Dermis microvascular lymphatic vessel endothelial cell (primary cell): ENCODE data around the gene SIGLEC6. TPM values are rescaled to one million over a fixed set of nuclear protein-coding genes. Genes with fewer than 3 reads are reported as not detected.
"Not testable (repeated sequence)": the region's sequence is repeated elsewhere in the genome, so short reads cannot be mapped to it uniquely, and the experiment has no call there.

Experiments used
- DNase-seq, 2 donors: peaks; one replicate each; pipeline versions ENCODE4 v3.0.0 to v3.0.0-alpha.2; 2010; ENCODE audit warnings: low read depth in 2 of 2
- total RNA-seq: library from RNA; depleted of rRNA; stranded (reverse); fragments of >200 nt; gene quantifications from 2 replicates; pipeline ENCODE4 v1.2.1, GENCODE V29; 2014

Gene SIGLEC6
- total RNA-seq, 1 donor from 2014 or later = not detected

DNA sequence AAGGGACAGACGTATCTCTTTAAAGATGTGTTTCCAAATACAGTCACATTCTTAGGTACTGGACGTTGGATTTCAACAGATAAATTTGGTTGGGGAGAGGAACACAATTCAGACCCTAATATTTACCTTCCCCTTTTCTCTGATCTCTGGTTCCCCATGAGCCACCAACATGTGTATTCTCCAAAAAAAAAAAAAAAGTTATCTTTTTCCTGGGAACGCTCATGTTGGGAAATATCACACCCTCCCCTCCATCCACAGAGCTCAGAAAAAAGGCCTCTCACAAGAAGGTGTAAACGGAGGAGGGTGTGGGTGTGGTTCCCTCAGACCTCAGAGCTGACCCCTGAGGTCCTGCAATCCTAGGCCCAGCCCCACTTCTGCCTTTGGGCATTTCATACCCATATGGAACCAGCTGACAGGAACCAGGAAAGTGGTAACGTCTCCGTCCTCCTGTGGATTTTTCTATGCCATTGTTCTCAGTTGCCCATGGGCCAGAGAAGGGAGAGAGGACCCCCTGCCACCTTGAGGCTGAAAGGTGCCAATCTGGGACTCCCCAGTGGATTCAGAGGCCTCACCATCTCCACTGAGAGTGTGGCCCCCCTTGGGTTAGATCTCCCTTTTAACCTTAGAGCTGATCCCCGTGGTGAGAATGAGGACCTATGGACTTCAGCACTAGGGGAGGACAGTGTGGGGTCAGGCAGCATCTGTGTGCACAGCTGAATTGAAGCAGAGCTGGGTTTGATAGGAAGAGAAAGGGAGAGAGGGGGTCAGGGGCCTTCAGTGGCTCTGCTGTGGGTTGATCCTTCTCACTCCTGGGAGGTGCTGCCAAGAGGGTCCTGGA, 21.4 kb downstream of the SIGLEC6 start:
- no peak for DNase-seq

- no peak for DNase-seq
These were observed 23.3 kb downstream of the SIGLEC6 start for GRCh38 chr19:51508059-51508733.

DNA sequence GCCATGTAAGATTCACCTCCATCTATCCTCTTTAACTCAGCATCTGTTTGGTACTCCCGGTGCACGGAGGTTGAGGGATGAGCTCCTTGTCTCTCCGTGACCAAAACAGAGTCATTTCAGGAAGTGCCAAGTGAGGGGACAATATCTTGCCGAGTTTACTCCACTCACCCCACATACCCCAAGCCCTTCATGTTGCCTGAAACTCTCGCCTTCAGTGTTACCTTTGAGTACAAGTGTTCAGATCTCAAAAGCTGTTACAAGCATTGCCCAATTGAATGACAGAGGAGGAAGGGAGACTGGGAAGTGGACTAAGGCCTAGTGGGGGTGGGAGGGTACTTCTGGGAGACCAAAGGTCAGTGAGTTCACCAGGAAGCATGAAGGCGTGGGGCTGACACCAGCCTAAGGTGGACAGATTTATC, 23.8 kb downstream of the SIGLEC6 start:
- DNase-seq = no peak

GRCh38 chr19:51507192-51507591, 24.3 kb downstream of the SIGLEC6 start:
- DNase-seq = no peak

DNA sequence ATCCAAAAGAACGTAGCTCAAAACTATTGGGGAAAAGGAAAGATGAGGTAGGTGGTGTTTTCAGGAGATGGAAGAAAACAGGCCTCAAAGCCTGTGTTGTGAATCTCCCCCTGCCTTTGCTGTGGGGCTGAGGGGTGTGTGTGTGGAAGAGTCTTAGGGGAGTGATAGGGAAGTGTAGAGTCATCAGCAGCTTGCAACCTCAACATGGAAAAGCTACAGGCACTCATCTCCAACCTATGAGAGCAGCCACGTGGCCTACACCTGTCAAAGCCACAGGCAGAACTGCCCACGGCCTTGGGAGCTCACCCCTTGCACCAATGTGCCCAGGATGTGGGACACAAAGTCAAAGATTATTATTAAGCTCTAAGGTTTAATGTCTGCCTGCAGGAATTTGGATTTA, 25.6 kb downstream of the SIGLEC6 start:
- no peak for DNase-seq

DNA sequence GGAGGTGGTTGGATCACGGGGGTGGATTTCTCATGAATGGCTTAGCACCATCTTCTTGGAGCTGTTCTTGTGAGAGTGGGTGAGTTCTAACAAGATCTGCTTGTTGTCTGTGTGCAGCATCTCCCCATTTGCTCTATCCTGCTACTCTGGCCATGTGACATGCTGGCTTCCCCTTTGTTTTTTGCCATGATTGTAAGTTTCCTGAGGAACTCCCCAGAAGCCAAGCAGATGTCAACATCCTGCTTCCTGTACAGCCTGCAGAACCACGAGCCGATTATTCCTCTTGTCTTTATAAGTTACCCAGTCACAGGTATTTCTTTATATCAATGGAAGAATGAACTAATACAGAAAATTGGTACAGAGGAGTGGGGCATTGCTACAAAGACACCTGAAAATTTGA, 27.6 kb downstream of the SIGLEC6 start:
- no peak for DNase-seq

DNA sequence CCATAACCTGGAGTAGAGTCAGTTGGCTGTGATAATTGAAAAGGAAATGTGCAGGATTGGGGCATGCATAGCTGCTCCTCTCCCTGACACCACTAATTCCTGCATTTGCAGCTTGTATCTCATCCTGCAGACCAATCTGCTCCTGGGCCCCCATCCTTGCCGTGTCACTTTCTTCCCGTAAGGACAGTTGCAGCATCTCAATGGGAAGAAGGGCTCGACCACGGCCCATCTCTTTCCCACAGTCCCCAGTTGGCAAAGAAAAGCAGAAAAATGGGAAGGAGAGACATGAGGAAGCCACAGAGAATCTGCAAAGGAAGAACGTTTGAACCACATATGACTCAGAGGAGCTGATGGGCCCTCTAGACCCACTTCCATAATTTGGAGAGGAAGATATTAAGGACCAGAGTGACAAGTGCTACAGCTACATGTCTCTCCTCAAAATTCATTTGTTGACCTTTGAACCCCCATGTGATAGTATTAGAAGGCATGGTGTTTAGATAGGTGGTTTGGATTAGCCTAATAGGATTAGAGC, 28.1 kb downstream of the SIGLEC6 start:
- no peak for DNase-seq

DNA sequence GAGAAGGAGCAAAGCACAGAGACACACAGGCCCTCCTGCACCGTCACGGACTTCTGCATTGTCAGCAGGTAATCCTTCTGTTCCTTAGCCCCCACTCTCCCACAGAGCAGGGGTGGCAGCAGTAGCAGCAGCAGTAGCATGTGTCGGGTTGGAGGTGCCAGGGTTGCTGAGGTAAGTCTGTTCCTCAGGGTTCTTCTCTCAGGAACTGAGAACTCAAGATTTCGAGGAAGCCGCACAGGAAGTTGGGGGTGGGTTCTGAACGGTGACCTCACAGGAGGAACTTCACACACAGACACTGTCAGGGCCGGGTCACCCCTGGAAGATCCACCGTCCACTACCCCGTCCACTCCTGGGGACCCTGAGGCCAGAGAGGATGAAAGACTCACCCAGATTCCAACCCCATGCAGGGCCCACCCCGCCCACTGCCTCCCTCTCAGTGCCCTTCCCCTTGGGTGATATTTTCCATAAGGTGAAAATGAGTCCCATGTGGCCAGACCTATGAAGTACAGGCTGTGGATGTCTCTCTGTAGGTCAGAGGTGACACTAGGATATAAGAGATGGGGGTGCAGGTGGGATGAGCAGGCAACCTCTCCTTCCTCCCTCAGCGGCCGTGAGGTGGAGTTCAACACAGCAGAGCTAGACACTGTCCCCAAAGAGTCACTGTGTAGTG, 29.7 kb downstream of the SIGLEC6 start, which contains the start of gene SIGLEC12:
SIGLEC12 (minus strand) TSS at position 207 of the 670 bp plus-strand sequence; CDS start at position 140, 67 bp downstream.
- DNase-seq = no peak

- not testable (repeated sequence) for DNase-seq
These were observed 30.5 kb downstream of the SIGLEC6 start for GRCh38 chr19:51500931-51501330.

DNA sequence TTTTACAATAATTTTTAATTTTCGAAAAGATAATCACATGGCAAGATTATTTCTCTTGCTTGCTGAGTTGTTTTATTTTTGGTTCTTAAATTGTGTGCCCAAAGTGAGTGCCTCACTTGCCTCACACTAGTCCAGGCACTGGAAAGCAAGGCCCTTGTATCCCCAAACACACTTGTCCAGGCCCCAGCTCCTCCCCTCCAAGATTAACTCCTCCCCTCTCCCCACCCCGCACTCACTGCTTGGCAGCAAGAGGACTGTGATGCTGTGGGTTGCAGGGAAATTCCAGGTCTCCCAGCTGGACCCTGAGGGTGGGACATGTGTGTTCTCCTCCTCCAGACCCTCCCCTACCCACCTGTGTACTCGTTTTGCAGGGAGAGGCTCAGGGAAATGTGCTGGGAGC, 33.8 kb downstream of the SIGLEC6 start:
- no peak for DNase-seq

DNA sequence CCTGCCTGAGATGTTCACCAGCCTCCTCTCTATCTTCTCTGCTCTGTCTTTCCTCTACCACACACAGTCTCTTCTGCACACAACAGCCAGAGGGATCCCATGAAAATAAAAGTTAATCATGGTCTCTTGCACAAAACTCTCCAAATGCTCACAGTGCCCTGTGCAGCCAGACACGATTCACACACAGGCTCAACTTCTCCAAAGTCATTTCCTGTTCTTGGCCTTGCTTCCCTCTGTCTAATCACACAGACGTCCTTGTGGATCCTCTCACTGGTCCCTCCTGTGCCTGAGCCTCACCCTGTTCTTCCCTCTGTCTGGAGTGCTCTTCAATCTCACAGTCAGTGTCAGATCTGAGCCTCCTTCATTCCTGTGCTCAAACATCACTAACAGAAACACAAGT, 37.7 kb downstream of the SIGLEC6 start:
- DNase-seq = no peak

DNA sequence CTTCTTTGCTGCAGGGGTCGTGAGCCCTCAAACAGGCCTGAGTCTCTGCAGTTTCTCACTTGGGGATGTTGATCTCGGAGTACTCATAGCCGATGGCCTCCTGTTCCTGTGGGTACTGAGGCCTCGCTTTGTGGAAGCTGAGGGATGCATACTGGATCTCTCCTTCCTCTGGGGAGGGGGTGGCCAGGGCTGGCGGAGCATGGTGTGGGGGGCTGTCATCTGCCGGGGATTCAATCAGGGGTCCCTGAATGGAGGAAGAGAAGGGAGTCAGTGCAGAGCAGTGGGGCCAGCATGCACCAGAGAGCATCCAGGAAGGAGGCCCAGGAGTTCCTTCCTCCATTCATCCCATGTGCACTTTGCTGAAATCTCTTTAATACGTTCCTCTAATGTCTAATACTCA, 39.9 kb downstream of the SIGLEC6 start:
- DNase-seq = no peak

GRCh38 chr19:51490676-51491075, 40.8 kb downstream of the SIGLEC6 start:
- DNase-seq = no peak

GRCh38 chr19:51489113-51489512, 42.4 kb downstream of the SIGLEC6 start:
- DNase-seq = no peak

DNA sequence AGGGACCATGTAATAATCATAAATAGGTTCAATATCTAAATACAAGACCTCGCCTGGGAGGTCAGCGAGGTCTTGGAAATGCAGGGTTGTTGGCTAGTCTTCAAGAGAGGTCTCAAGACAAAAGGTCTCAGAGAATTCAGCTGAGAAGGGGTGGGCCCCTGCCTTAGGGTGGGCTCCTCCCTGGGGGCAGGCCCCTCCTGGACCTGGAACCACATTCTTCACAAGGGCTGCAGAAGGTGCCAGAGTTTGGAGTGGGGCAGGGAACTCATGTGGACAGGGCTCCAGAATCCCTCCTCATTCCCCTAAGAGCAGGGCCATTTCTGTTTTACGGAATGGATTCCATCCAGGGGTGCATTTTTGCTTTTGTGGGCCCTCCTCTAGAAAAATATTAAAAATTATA, 43.0 kb downstream of the SIGLEC6 start:
- DNase-seq = no peak

DNA sequence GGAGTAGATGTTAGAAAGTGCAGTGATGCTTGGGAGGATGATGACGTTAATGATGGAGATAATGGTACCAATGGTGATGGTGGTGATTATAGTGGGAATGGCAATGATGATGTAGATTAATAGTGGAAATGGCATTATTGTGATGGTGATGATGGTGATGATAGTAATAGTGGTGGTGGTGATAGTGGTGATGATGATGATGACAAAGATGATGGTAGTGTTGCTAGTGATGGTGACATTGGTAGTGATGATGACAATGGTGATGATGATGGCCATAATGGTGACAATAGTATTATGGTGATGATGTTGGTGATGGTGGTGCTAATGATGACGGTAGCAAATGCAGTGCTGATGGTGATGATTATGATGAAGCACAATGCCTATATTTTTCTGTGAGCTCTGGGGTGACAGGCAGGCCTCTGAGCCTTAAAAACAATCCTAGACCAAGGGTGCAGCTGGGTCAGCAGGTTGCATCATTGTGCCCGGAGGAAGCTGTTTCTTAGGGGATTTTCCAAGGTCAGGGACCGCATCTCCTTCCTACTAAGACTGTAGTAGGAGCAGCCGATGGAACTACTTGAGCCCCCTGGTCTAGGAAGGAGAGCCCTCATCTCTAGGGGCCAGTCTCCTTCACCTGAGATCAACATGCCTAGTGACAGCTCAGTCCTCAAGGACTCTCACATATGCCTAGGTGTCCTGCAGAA, 45.4 kb downstream of the SIGLEC6 start:
- DNase-seq = no peak

DNA sequence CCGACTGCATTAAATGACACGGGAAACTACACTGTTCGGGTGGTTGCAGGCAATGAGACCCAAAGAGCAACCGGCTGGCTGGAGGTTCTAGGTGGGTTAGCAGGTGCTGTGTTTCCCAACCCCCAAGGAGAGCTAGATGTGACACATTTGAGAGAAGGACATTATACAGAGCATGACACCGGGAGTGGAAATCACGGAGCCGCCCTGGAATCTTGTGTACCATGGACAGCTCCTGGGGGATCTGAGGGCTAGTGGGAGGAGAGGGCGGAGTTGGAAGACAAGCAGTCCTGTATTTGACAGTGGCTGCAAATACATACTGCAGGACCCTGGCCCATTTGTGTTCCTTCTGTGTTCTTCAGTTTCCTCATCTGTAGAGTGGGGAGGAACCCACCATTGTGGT, 50.9 kb downstream of the SIGLEC6 start:
- peak in 1 of 2 donors; percentile 40 for DNase-seq

GRCh38 chr19:51479531-51480331, 51.7 kb downstream of the SIGLEC6 start:
- no peak for DNase-seq

DNA sequence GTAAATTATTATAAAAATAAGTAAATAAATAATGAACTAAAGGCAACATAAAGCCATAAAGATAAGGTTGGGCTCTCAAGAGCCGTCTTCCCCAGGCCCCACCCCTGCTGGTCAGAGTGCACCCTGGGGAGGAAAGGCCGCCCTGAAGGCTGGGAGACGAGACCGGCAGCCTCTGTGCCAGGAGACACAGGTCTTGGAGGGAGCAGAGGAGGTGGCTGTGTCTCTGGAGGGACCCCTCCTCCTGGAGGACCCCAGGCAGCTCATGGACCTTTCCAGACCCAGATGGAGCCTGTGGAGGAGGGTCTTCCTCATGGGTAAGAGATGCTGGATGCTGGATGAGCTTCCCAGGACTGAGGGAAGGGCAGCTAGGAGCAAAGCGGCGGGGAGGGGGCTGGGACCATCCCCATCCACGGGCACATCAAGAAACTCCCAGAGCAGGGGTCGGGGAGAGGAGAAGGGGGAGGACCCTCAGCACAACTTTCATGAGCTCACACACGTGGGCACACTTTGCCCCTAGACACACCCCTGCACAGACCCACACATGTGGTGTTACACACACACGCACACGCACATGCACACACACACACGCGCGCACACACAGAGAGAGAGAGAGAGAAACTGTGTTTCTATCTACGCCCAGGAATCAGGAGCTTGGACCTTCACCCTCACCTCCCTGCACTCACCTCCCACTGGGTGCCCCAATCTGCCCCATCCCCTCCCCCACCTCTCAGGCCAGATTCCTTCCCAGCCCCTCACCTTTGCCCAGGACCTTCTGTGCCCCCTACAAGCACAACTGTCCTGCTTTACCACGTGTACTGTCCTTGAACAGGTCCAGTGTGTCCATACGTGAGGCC, 52.9 kb downstream of the SIGLEC6 start, which contains the start of gene CEACAM18:
CEACAM18 (plus strand) TSS at position 159 of the 854 bp plus-strand sequence.
- DNase-seq = no peak
